GM21717 (cell line): ENCODE results near the gene DOHH.
"Not testable (repeated sequence)": the region's sequence is repeated elsewhere in the genome, so short reads cannot be mapped to it uniquely, and the experiment has no call there.

ENCODE experiments used
- ATAC-seq: cut with Tn5 transposase; IDR thresholded peaks from one replicate; pipeline ENCODE4 v1.9.1; 2021; ENCODE audit warnings: mild to moderate bottlenecking, moderate library complexity; ENCODE audit not compliant: unreplicated experiment

The DOHH gene

DNA sequence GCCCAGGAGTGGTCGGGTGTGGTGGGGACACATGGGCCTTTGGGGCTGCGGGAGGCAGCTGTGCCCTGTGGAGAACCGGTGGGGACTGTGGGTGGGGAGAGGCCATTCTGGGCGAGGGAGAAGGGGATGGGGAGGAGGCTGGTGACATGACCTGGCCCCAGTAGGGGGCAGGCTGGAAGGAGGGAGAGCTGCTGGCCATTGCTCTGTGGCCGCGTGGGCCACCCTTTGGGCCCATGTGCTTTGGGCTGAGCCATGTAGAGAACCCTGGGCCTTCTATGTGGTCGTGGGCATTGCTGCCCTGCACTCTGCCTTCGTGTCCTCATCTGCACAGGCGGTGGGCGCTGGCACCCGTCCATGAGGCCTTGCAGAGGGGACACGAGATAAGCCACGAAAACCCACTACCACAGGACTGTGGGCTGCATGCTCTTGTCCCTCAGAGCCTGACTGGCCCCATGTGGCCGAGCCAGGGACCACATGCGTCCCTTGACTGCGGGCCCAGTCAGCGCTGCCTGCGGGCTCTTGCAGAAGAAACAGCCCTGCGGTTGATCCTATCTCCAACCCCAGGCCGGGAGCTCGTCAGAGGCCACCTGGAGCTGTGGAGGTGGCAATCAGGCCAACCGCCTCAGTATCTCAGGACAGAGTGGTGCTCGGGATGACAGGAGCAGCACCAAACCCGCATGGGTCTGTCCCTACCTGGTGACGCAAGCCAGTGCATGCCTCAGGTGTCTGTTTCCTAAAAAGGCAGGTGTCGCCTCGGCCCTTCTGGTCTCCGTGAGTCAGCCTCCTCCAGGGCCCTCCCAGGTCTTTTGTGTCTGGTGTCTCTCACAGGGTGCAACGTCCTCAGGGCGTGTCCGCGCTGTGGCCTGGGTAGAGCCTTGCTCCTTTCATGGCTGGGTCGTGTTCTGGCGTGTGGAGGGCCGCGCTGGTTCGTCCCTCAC is 20.0 kb upstream of the DOHH start:
- no peak for ATAC-seq

DNA sequence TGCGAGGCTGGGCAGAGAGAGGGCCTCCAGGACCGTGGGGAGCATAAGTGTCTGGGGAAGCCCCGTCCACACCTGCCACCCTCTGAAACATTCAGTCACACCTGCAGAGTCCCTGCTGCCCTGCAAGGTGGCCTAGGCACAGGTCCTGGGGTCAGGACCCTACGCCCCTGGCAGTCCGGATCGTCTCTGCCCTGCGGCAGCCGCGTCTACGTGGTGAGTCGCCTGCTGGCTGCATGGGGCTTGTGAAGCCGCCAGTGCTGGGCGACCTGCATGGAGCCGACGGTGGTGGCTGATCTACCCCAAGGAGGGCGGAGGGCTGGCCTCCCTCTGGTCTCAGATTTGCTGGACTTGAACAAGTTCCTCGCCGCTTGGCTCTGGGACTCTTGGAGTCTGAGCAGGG is 18.7 kb upstream of the DOHH start:
- ATAC-seq = no peak

DNA sequence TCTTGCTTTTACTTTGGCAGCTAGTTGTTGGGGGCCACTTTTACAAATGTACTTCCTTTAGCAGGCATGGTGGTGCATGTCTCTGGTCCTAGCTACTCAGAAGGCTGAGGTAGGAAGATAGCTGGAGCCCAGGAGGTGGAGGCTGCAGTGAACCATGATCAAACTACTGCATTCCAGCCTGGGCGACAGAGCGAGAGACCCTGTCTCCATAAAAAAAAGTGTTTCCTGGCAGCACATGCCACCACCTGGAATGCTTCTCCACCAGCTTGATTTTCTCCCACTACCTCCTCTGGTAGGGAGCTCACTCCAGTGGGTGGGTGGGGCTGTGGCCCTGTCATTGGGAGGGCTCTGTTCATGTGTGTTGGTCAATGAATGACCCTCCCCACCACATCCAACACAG is 18.2 kb upstream of the DOHH start:
- ATAC-seq = no peak

DNA sequence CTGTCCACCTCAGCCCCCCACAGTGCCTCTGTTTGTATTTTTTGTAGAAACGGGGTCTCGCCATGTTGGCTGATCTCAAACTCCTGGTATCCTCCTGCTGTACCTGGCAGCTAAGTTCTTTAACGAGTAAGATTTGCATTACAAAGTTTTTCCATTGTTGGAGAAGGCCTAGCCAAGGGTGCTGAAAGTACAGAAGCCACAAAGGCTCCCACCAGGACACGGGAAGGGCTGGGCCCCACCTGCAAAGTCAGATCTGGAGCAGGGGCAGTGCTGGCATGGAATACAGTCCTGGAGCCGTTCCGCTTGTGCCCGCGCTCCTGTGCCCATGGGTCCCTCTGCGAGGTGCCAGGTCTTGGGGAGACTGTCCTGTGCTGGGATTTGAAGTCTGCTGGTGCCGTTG is 17.8 kb upstream of the DOHH start:
- no peak for ATAC-seq

DNA sequence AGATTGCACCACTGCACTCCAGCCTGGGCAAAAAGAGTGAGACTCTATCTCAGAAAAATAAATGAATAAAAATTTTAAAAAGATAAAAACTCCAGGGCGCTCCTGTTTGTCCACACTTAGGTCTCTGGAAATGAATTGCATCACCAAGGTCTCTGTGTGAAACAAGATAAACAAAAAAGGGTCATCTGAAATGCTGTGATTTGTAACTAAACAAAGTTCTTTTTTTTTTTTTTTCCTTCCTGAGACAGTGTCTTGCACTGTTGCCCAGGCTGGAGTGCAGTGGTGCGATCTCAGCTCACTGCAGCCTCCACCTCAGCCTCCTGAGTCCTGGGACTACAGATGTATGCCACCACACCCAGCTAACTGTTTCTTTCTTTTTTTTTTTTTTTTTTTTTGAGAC is 17.2 kb upstream of the DOHH start:
- ATAC-seq = no peak

DNA sequence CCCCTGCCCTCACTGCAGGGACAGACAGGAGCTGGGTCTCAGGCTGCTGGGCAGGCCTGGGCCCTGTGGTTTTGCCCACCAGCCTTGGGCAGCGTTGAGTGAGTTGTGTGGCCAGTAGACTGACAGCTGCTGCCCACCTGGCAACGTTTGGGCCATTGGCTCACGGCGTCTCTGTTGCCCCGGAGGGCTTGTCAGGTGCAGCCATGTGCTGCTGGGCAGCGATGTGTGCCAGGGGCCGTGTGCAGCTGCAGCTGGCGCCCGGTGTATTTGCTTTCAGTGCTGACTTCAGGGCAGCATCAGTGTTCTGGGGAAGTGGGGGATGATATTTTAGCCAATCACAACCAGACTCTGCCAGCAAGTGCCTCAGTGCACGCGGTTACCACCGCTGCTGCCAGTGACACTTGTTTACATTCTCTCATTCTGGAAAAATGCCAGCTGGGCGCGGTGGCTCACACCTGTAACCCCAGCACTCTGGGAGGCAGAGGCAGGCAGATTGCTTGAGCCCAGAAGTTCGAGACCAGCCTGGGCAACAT is 16.3 kb upstream of the DOHH start:
- no peak for ATAC-seq

DNA sequence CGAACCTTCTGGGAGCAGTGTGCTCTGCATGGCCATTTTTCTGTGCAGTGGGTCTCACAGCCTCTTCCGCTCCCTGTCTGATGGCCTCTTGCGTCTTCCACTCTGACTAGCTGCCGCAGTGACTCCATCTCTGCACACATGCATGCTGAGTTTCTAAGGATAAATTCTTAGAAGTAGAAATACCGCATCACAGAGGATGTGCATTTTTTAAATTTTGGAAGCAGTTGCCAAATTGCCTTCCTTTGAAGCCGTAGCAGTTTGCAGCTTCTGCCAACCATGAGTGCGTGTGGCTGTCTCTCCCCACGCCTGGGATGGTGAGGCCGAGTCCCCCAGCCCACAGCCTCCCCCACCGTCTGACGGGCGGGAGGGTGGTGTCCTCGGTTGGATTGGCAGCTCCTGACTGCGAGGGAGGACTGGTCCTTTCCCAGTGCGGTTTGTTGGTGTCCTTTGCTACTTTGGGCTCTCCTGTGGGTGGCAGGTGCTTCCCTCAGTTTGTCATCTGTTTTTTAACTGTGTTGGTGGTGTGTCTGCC is 15.5 kb upstream of the DOHH start:
- no peak for ATAC-seq

DNA sequence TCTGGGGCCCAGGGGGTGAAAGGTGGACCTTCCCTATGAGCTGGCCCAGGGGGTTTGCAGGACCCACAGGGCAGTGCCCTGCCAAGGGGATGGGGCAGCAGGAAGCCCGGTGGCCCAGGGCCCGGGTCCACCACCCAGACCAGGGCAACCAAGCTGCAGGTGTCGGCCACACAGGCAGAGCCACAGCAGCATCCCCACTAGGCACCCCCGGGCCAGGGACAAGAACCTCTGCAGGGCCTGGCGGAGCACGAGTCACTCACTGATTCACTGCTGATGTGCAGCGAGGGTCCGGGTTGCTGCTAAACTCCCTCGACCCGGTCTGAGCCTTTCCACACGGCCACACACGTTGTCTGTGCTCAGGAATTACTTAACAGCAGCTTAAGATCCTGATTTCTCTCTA is 14.5 kb upstream of the DOHH start:
- ATAC-seq = no peak

DNA sequence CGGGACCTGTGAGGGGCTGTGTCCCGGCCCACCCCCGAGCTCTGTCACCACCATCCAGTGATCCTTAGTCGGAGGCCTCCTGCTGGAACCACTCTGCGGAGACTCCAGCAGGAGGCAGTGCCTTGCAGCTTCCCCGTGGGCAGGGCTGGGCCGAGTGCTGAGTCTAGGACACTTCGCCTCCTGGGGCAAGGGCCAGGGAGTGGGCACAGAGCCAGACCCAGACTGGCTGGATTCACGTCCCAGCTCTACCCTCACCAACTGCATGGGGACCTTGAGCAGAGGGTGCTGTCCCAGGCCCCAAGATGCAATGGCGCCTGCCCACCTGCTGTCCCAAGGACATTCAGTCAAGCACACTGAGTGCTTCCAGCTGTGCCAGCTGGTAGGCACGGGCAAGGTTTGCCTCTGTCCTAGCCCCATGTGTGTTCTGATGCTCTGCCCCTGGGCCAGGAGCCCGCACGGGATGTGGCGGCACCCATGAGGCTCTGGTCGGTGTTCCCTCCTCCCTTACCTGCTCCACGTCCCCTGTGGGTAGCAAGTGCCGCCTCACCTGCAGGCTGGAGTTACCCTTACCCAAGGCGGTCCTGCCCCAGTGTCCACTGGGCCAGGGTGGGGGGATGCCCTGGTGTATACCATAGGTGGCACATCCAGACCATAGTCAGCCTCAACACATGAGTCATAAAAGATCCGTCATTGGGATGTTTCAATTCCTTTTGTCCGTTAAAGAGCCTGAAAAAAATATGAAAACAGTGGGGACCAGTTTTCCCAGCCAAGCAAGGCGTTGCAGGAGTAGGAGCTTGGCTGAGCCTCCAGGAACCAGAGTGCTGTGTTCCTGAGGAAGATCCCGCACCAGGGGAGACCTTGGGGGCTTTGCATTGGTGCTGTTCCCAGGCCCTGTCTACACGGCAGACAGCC is 13.0 kb upstream of the DOHH start:
- ATAC-seq = no peak

DNA sequence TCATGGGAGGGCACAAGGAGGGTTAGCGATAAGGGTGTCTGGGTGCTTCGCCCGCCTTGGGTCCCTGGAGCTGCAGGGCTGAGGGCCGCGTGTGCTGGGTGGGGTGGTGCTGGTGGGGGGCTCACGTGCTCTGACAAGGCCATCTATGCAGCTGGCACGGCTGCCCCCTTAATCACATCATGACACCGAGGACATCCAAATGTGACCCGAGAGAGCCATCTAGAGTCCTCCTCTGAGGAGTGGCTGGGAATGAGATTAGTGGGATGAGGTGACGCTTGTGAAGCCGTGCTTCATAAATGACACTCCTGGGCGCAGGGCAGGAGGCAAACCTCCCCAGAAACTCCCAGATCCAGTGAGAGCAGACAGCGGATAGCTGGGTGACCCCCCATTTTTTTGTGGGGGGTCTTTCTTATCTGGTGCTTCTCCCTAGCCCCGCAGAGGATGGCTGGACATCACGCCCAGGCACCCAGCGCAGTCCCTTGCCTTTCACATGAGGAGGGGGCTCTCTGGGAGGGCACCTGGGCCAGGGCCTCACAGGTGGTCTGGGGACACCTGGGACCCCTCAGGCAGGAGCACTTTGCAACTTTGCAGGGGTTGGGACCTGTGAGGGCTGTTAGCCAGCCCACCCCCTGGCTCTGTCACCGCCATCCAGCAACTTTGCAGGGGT is 12.2 kb upstream of the DOHH start:
- no peak for ATAC-seq

DNA sequence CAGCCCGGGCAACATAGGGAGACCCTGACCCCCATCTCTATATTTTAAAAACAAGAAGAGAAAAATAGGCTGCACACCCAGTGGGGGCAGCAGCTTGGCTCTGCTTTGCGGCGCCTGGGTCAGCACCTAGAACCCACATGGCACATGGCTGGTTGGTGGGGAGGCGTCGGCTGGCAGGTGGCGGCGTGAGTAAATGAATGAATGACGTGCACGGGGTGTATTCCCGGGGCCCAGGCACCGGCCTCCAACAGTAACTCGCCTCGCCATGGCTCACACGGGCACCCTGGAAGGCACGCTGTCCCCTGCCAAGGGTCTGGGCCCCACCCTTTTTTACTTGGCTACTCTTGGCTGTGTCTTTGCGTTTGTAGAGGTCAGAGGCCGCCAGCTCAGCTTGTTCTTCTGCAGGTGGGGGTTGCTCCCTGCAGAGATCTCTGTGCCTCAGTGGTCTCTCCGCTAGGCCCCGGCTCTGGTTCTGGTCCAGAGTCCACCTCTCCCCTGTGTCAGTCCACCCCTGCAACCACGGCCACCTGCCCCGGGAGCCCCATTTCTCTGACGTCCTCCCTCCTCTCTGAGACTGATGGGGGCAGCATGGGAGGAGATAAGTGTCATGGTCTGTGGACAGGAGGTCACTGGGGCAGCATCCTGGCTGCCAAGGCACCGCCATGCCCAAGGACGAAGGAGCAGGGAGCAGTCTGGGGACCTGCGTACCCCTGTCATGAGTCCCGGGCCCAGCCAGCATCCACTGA is 11.2 kb upstream of the DOHH start:
- ATAC-seq = no peak

DNA sequence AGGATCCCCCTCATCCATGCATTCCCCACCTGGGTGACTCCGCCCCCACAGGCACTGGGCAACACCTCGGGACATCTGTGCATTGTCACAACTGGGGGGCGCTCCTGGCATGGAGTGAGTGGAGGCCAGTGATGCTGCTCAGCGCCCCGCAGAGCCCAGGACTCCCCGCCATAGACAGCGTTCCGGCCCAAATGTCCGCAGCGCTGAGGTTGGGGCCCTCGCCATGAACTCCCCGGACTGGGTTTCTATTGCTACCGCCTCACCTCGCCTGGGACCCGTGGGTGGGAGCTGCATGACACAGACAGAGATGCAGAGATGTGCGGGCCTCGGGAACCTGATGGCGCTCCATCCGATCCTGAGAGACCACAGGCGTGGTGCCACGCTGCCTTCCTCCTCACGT is 10.3 kb upstream of the DOHH start:
- no peak for ATAC-seq

DNA sequence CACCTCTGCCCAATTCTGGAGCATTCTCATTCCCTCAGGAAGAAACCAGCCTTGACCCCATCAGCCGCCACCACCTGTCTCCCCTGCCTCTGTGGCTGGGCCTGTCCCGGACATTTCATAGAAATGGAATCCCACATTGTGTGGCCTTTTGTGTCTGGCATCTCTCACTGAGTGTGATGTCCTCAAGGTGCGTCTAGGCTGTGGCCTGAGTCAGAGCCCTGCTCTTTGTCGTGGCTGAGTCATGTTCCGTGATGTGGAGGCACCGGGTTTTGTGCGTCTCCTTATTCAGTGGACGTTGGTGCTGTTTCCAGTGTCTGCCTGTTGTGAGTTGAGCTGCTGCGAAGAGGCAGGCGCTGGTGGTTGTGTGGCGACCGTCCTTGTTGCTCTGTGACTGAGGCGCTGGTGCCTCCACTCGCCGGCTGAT is 9.1 kb upstream of the DOHH start:
- no peak for ATAC-seq

DNA sequence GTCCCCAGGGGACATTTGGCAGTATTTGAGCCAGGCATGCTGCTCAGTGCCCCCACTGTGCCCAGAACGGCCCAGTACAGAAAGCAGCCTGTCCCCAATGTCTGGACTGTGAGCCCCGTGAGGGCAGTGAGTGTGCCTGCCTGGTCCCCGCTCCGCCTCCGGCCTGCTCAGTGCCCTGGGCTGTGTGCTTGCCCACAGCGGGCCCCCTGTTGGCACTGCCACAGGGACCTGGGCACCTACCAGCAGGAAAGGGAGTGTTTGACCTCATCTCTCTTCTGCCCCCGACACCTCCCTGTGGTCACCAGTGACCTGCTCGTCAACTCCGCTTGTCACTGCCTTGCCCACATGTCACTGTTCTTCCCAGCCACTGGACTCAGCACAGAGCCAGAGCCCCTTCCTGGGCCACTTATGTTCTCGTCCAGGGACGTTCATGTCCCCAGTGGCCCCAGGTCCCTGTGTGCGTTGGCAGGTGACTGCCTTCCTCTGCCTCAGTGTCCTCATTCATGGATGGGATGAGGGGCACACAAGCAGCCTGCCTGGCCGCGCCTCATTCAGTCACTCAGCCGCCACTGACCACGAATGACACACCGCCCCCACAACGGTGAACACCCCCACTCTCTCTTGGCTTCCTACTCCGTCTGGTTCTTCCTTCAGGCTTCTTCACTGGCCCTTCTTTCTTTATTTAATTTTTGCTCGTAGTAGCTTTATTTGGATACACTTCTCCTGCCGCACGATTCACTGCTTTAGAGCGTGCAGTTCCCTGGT is 8.5 kb upstream of the DOHH start:
- ATAC-seq = no peak

DNA sequence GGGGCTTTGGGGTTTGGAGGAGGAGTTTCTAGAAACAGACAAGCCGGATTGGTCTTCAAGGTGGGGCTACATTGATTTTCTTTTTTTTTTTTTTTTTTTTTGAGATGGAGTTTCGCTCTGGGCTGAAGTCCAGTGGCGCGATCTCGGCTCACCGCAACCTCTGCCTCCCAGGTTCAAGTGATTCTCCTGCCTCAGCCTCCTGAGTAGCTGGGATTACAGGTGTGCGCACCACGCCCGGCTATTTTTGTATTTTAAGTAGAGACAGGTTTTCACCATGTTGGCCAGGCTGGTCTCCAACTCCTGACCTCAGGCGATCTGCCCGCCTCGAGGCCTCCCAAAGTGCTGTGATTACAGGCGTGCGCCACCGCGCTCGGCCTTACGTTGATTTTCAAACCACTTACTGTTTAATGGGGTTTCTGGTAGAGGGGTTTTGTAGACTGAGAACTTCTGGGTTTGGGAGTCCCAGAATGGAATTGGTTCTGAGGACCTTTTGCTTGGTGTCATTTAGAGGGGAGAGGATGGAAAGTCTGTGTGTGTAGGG is 7.7 kb upstream of the DOHH start:
- not testable (repeated sequence) for ATAC-seq

DNA sequence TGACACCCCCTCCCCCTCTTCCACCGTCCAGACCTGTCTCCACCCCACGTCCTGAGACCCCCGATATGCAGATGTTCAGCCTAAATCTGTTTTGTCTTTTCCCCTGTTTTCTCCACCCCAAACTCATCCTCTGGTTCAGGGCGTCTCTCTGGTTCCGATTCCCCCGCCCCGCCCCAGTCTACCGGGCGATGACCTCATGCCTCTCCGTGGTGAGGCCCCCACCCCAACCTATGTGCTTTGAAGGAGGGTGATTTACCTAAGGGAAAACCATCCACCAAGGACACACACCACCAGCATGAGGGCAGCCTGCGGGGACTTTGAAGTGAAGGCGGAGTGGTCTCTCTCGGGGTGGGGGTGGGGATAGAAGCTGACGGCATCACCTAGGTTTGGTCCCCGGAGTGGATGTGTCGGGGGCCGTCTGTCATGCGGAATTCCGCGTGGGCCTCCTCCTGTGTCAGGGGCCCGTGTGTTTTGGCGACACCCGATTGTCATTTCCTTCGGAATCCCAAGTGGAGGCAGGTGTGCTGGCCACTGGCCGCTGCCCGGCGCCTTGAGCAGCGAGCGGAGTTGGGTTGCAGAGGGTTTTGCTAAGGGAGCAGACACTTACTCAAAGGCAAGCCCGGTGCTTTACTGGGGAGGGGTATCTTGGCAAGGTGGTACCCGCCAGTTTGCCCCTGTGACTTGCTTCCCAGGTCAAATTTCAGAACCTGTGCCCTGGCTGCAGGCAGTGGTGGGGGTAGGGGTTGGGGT is 7.1 kb upstream of the DOHH start:
- ATAC-seq = no peak

DNA sequence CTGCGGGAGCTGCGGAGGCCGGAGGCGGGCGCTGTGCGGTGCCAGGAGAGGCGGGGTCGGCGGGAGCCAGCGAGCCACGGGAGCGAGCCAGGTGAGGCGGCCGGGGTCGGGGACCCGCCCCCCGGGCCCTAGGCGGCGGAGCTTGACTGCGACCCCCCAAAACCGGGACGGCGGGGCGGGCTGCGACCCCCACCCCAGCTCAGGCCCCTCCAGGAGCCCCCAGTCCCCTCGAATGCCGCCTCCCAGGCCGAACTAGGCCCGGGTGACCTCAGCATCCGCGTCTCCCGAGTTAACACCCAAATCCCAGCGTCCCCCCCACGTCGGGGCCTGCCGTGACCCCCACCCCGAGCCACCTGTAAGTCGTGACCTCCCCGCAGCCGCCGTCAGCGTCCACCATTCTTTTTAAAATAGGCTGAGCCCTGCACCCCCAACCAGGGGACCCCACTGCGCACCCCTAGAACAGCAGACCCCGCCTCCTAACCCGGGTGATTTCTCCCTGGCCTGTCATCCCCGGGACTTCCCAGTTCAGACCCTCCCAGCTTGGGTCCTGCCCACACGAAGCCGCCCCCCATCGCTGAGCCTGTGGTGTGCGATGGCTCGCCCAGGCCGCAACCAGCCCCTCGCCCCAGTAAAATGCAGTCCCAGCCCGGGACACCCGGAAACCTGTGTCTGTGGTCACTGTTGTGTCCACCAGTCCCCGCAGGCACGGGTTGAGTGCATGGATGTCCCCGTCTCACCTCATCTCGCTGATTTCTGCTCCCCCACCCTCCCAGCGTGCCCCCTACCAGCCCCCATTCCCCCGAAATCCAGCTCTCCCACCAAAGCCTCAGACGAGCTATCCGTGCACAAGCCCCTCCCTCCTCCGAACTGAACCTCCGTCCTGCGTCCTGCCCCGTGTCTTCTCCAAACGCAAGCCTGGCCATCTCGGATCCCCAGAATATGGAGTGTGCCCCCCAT is 6.2 kb upstream of the DOHH start:
- ATAC-seq = peak; percentile 31
